Activated T-helper 1 cell treated with anti-CD3 and anti-CD28 coated beads, Interleukin-12 subunit alpha, Interleukin-12 subunit beta, Interleukin-2, Interleukin-4 antibody, amounts not matched to agents 30 ng/mL and 10 ng/mL and 1 ng/mL, durations not matched to agents 14 hours and 24 hours and 36 hours (primary cell): ENCODE results near the gene REV3L. TPM values are rescaled to one million over a fixed set of nuclear protein-coding genes. Genes with fewer than 3 reads are reported as not detected.

Experiments used
- DNase-seq: peaks from one replicate; pipeline ENCODE4 v3.0.0; 2021; ENCODE audit warnings: low spot score
- H3K27ac Mint-ChIP-seq: one replicate; pipeline ENCODE4 v1.8.0; 2021; ENCODE audit warnings: mild to moderate bottlenecking, mixed read lengths
- H3K27me3 Mint-ChIP-seq: one replicate; pipeline ENCODE4 v1.8.0; 2022; ENCODE audit warnings: mild to moderate bottlenecking, moderate library complexity, mixed read lengths; ENCODE audit not compliant: insufficient read depth
- H3K36me3 Mint-ChIP-seq: one replicate; pipeline ENCODE4 v1.8.0; 2021; ENCODE audit warnings: low read depth, mixed read lengths
- H3K4me1 Mint-ChIP-seq: one replicate; pipeline ENCODE4 v1.8.0; 2021; ENCODE audit warnings: low read depth, mixed read lengths
- H3K4me3 Mint-ChIP-seq: one replicate; pipeline ENCODE4 v1.8.0; 2021; ENCODE audit warnings: mild to moderate bottlenecking, moderate library complexity, mixed read lengths
- H3K9me3 Mint-ChIP-seq: one replicate; pipeline ENCODE4 v1.8.0; 2021; ENCODE audit warnings: mixed read lengths
- intact Hi-C: fragments of 100-400 bp; cut with micrococcal nuclease; formaldehyde crosslinking; loops from one replicate; pipeline ENCODE4 v1.15.1; 2024
- total RNA-seq: library from RNA; stranded (reverse); gene quantifications from 2 replicates; pipeline ENCODE4 v1.2.3, GENCODE V29; 2022

REV3L gene
- total RNA-seq, 1 donor from 2014 or later = 18.3 TPM

- Mint-ChIP-seq H3K9me3 (peaks cover 24% of the 10 kb centered on the region), H3K27me3 (no peaks in the 10 kb centered on the region), H3K36me3 (peaks cover 66% of the 10 kb centered on the region), H3K27ac (no peak overlapping the region), H3K4me3 (no peak overlapping the region), H3K4me1 (peaks cover 7% of the 10 kb centered on the region)
- no peak for DNase-seq
- intact Hi-C loops = no loop called here
Observed at GRCh38 chr6:111280445-111280955, 202.5 kb downstream of the REV3L start.

GRCh38 chr6:111278731-111279130 is 204.3 kb downstream of the REV3L start:
- Mint-ChIP-seq H3K36me3 (peaks cover 81% of the 10 kb centered on the region), H3K4me3 (no peak overlapping the region), H3K27ac (no peak overlapping the region)

DNA sequence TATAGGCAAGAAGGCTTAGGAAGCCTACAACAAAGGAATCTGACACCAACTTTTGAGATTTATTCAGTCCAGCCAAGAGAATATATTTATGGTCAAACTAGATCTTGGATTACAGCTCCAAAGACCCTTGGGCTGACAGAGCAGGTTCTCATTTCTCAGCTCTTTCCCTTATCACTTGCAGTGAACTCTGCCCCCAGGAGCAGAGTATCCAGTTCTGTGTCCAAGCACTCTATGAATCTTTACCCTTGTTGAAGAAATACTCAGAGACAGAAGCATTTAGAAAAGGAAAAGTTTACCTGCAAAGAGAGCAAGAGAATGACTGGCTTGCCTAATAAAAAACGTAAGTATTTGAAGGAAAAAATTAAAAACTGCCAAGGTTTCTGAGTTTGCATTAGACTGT is 205.2 kb downstream of the REV3L start:
- Mint-ChIP-seq H3K4me3 (no peak overlapping the region), H3K27me3 (no peaks in the 10 kb centered on the region), H3K9me3 (peaks cover 43% of the 10 kb centered on the region), H3K4me1 (peaks cover 12% of the 10 kb centered on the region), H3K27ac (no peak overlapping the region), H3K36me3 (peaks cover 80% of the 10 kb centered on the region)
- intact Hi-C loops = no loop called here
- DNase-seq = no peak

More at GRCh38 chr6:111278731-111279130, 204.3 kb downstream of the REV3L start:
- Mint-ChIP-seq H3K9me3 (peaks cover 38% of the 10 kb centered on the region), H3K4me1 (peaks cover 12% of the 10 kb centered on the region), H3K27me3 (no peaks in the 10 kb centered on the region)
- intact Hi-C loops = no loop called here
- no peak for DNase-seq

- no peak overlapping the region for H3K27ac Mint-ChIP-seq
- H3K36me3 Mint-ChIP-seq = peaks cover 72% of the 10 kb centered on the region
- intact Hi-C loops = no loop called here
- DNase-seq = no peak
- H3K27me3 Mint-ChIP-seq = no peaks in the 10 kb centered on the region
- H3K4me3 Mint-ChIP-seq = no peak overlapping the region
- H3K9me3 Mint-ChIP-seq = peaks cover 43% of the 10 kb centered on the region
- H3K4me1 Mint-ChIP-seq = peaks cover 6% of the 10 kb centered on the region
Observed at GRCh38 chr6:111276736-111277135, 206.3 kb downstream of the REV3L start.

- intact Hi-C loops = no loop called here
- peaks cover 5% of the 10 kb centered on the region for H3K4me1 Mint-ChIP-seq
Observed at GRCh38 chr6:111276335-111276734, 206.7 kb downstream of the REV3L start.

DNA sequence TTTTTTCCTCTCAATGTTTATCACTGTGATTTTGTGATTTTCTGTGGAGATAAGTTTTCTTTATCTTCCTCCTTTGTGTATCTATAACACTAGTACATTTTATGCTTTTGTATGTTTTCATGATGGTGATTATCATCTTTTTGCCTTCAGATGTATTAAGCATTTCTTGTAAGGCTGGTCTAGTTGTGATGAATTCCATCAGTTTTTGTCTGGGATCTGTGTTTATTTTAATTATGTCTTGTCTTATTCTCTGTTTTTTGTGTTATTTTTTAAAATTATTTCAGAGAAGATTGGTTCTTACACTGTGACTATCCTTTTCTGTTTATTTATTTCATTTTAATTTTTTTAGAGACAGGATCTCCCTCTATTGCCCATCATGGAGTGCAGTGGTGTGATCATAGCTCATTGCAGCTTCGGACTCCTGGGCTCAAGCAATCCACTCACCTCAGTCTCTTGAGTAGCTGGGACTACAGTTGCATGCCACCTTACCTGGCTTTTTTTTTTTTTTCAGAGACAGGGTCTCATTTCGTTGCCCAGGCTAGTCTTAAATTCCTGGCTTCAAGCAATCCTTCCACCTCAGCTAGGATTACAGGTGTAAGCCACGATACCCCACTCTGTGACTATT is 208.3 kb downstream of the REV3L start:
- H3K4me1 Mint-ChIP-seq = peaks cover 5% of the 10 kb centered on the region
- no peak overlapping the region for H3K4me3 Mint-ChIP-seq
- H3K27ac Mint-ChIP-seq = no peak overlapping the region
- intact Hi-C loops = no loop called here
- H3K9me3 Mint-ChIP-seq = peaks cover 43% of the 10 kb centered on the region
- no peaks in the 10 kb centered on the region for H3K27me3 Mint-ChIP-seq
- no peak for DNase-seq
- peaks cover 65% of the 10 kb centered on the region for H3K36me3 Mint-ChIP-seq

More at GRCh38 chr6:111276335-111276734, 206.7 kb downstream of the REV3L start:
- H3K36me3 Mint-ChIP-seq = peaks cover 71% of the 10 kb centered on the region
- no peak overlapping the region for H3K4me3 Mint-ChIP-seq
- no peak overlapping the region for H3K27ac Mint-ChIP-seq
- H3K27me3 Mint-ChIP-seq = no peaks in the 10 kb centered on the region
- no peak for DNase-seq
- H3K9me3 Mint-ChIP-seq = peaks cover 43% of the 10 kb centered on the region

GRCh38 chr6:111270121-111270520 is 212.9 kb downstream of the REV3L start:
- peaks cover 19% of the 10 kb centered on the region for H3K9me3 Mint-ChIP-seq
- no peaks in the 10 kb centered on the region for H3K27me3 Mint-ChIP-seq
- no peak for DNase-seq
- H3K4me1 Mint-ChIP-seq = peaks cover 5% of the 10 kb centered on the region
- H3K36me3 Mint-ChIP-seq = peaks cover 58% of the 10 kb centered on the region
- H3K27ac Mint-ChIP-seq = no peak overlapping the region
- intact Hi-C loops = no loop called here
- no peak overlapping the region for H3K4me3 Mint-ChIP-seq

GRCh38 chr6:111269401-111269970 is 213.5 kb downstream of the REV3L start:
- no peaks in the 10 kb centered on the region for H3K27me3 Mint-ChIP-seq
- no peak for DNase-seq
- intact Hi-C loops = no loop called here
- peaks cover 52% of the 10 kb centered on the region for H3K36me3 Mint-ChIP-seq
- H3K4me1 Mint-ChIP-seq = peaks cover 5% of the 10 kb centered on the region
- no peak overlapping the region for H3K4me3 Mint-ChIP-seq
- no peak overlapping the region for H3K27ac Mint-ChIP-seq
- H3K9me3 Mint-ChIP-seq = peaks cover 12% of the 10 kb centered on the region

- peaks cover 47% of the 10 kb centered on the region for H3K36me3 Mint-ChIP-seq
Observed at GRCh38 chr6:111267764-111268333, 215.2 kb downstream of the REV3L start.

DNA sequence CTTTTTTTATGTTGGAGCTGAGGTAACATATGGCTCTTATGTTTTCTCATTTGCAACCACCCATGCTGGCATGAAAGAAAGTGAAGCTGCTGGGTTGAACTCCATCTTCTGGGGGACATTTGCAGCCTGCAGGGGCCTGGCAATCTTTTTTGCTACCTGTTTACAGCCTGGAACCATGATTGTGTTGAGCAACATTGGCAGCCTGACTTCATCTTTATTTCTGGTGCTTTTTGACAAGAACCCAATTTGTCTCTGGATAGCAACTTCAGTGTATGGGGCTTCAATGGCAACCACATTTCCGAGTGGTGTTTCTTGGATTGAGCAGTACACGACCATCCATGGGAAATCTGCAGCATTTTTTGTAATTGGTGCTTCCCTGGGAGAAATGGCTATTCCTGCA is 216.7 kb downstream of the REV3L start:
- Mint-ChIP-seq H3K36me3 (peaks cover 50% of the 10 kb centered on the region), H3K27ac (no peak overlapping the region), H3K27me3 (no peaks in the 10 kb centered on the region), H3K4me1 (peaks cover 15% of the 10 kb centered on the region), H3K4me3 (no peak overlapping the region), H3K9me3 (no peaks in the 10 kb centered on the region)
- DNase-seq = no peak
- intact Hi-C loops = no loop called here

More at GRCh38 chr6:111267764-111268333, 215.2 kb downstream of the REV3L start:
- no peak for DNase-seq
- peaks cover 9% of the 10 kb centered on the region for H3K4me1 Mint-ChIP-seq
- H3K4me3 Mint-ChIP-seq = no peak overlapping the region
- H3K27ac Mint-ChIP-seq = no peak overlapping the region
- intact Hi-C loops = no loop called here
- no peaks in the 10 kb centered on the region for H3K27me3 Mint-ChIP-seq
- no peaks in the 10 kb centered on the region for H3K9me3 Mint-ChIP-seq

DNA sequence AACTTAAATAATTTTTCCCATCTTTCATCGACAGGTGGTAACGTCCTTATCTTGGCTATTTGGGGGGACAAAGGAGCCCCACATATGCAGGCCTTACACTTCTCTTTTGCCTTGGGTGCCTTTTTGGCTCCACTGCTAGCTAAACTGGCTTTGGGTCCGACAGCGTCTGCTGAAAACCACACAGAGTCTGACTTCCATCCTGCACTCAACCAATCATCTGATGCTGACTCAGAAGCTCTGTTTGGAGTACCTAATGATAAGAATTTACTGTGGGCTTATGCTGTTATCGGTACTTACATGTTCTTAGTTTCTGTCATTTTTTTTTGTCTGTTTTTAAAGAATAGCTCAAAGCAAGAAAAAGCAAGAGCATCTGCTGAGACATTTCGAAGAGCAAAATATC is 217.2 kb downstream of the REV3L start:
- Mint-ChIP-seq H3K27me3 (no peaks in the 10 kb centered on the region), H3K36me3 (peaks cover 50% of the 10 kb centered on the region), H3K4me1 (peaks cover 19% of the 10 kb centered on the region), H3K27ac (no peak overlapping the region), H3K9me3 (no peaks in the 10 kb centered on the region), H3K4me3 (no peak overlapping the region)
- intact Hi-C loops = no loop called here
- no peak for DNase-seq

DNA sequence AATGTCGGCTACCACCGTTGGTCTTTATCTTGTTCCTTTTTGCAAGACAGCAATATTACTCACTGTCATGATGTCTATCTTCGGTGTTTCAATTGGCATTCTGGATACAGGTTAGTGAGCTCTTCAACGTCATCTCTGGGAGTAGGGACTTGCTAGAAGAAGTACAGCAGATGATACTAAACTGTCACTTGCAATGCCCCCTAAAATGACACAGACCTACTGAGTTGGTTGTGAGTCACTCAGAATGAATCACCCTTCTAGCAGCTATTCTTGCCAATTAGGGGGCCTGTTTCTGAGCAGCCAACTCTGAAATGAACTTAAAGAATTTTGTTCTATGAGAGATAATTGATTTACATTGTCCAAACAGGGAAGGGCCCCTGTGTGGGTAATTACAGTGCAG is 219.2 kb downstream of the REV3L start:
- no peaks in the 10 kb centered on the region for H3K9me3 Mint-ChIP-seq
- DNase-seq = no peak
- peaks cover 30% of the 10 kb centered on the region for H3K4me1 Mint-ChIP-seq
- H3K4me3 Mint-ChIP-seq = no peak overlapping the region
- H3K36me3 Mint-ChIP-seq = peaks cover 38% of the 10 kb centered on the region
- H3K27ac Mint-ChIP-seq = no peak overlapping the region
- intact Hi-C loops = no loop called here
- no peaks in the 10 kb centered on the region for H3K27me3 Mint-ChIP-seq

- H3K27me3 Mint-ChIP-seq = peaks cover 5% of the 10 kb centered on the region
- H3K9me3 Mint-ChIP-seq = no peaks in the 10 kb centered on the region
- peak overlapping the region; percentile 81 for H3K4me3 Mint-ChIP-seq
- H3K4me1 Mint-ChIP-seq = peaks cover 35% of the 10 kb centered on the region
- peak overlapping the region; percentile 67 for H3K27ac Mint-ChIP-seq
- peaks cover 14% of the 10 kb centered on the region for H3K36me3 Mint-ChIP-seq
- no peak for DNase-seq
- intact Hi-C loops = no loop called here
Observed at GRCh38 chr6:111260570-111261298, 222.3 kb downstream of the REV3L start.
